Midbrain (tissue), 1 donor: ENCODE results near the gene PRDM15.

ENCODE experiments used
- DNase-seq: peaks from one replicate; lab custom pipeline; 2025; lab: John Stamatoyannopoulos, UW

The PRDM15 gene

GRCh38 chr21:41840880-41841279 is 38.3 kb downstream of the PRDM15 start:
- DNase-seq: no peak

- no peak for DNase-seq
These were observed 39.6 kb downstream of the PRDM15 start for GRCh38 chr21:41839387-41840000.

- DNase-seq: no peak
These were observed 41.3 kb downstream of the PRDM15 start for GRCh38 chr21:41837756-41838297.

GRCh38 chr21:41836166-41837015 is 42.8 kb downstream of the PRDM15 start:
- no peak for DNase-seq

GRCh38 chr21:41835711-41836154 is 43.4 kb downstream of the PRDM15 start:
- no peak for DNase-seq

- DNase-seq: no peak
These were observed 44.0 kb downstream of the PRDM15 start for GRCh38 chr21:41834926-41835663.

- no peak for DNase-seq
These were observed 44.8 kb downstream of the PRDM15 start for GRCh38 chr21:41834252-41834925.

- DNase-seq: no peak
These were observed 45.5 kb downstream of the PRDM15 start for GRCh38 chr21:41833497-41834115.

GRCh38 chr21:41832596-41833496 is 46.3 kb downstream of the PRDM15 start:
- DNase-seq: no peak

GRCh38 chr21:41831866-41832595 is 47.1 kb downstream of the PRDM15 start:
- no peak for DNase-seq

- no peak for DNase-seq
These were observed 47.7 kb downstream of the PRDM15 start for GRCh38 chr21:41831453-41831831.

- no peak for DNase-seq
These were observed 48.2 kb downstream of the PRDM15 start for GRCh38 chr21:41830764-41831452.

- DNase-seq: no peak
These were observed 48.9 kb downstream of the PRDM15 start for GRCh38 chr21:41830145-41830707.

- DNase-seq: no peak
These were observed 50.2 kb downstream of the PRDM15 start for GRCh38 chr21:41828884-41829360.

- DNase-seq: no peak
These were observed 50.9 kb downstream of the PRDM15 start for GRCh38 chr21:41827951-41828883.

GRCh38 chr21:41825881-41826280 is 53.3 kb downstream of the PRDM15 start:
- DNase-seq: no peak

GRCh38 chr21:41825216-41825615 is 53.9 kb downstream of the PRDM15 start:
- DNase-seq: no peak
